Adrenal gland (tissue), 5 donors: ENCODE measurements around the gene LIMD2.

Experiments used
- POLR2A ChIP-seq, 2 donors: fragments of 450-650 bp; IDR thresholded peaks; one replicate each; pipeline ENCODE4 v1.6.1; 2017; ENCODE audit warnings: antibody characterized with exemption in 2 of 2, mild to moderate bottlenecking in 2 of 2, moderate library complexity in 1 of 2
- TF ChIP-seq, protein P1 (sequence below), 6 experiments: fragments of 450-650 bp in 4 of 6; fragments of 200-600 bp in 2 of 6; sonication (generic) in 1 of 6; IDR thresholded peaks; 1 replicate in 5 of 6; 2 replicates in 1 of 6; pipeline versions ENCODE4 v1.5.1 to v1.8.0; 2016 to 2021; ENCODE audit warnings: antibody characterized with exemption in 6 of 6, mild to moderate bottlenecking in 2 of 6, moderate library complexity in 1 of 6
- donor health status: DM: no; HTN: no; CAD: no.

DNA sequence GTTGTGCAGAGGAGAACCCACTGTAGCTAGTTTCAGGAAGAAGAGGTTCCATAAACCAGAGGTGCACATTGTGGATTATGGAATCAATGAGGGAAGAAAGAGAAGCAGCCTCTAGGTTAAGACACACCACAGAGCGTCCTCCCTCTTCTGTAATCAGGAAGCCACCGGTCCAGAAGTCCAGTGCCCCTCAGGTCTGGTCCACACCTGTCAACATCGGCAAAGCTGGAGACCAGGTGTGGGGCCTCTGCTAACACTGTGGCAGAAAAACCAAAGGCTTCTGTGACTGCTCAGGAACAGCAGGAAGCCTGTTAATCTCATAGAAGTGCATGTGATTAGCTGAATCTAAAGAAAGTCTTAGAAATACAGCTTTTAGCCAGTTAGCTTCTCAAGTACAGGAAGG, 23.3 kb downstream of the LIMD2 start:
- no peak for TF ChIP-seq POLR2A (IDR thresholded peaks at IDR 0.05)
- TF ChIP-seq, protein P1, sequence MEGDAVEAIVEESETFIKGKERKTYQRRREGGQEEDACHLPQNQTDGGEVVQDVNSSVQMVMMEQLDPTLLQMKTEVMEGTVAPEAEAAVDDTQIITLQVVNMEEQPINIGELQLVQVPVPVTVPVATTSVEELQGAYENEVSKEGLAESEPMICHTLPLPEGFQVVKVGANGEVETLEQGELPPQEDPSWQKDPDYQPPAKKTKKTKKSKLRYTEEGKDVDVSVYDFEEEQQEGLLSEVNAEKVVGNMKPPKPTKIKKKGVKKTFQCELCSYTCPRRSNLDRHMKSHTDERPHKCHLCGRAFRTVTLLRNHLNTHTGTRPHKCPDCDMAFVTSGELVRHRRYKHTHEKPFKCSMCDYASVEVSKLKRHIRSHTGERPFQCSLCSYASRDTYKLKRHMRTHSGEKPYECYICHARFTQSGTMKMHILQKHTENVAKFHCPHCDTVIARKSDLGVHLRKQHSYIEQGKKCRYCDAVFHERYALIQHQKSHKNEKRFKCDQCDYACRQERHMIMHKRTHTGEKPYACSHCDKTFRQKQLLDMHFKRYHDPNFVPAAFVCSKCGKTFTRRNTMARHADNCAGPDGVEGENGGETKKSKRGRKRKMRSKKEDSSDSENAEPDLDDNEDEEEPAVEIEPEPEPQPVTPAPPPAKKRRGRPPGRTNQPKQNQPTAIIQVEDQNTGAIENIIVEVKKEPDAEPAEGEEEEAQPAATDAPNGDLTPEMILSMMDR (IDR thresholded peaks at IDR 0.05) = no peak
